ENCODE results near the gene TRPM8.

DNA sequence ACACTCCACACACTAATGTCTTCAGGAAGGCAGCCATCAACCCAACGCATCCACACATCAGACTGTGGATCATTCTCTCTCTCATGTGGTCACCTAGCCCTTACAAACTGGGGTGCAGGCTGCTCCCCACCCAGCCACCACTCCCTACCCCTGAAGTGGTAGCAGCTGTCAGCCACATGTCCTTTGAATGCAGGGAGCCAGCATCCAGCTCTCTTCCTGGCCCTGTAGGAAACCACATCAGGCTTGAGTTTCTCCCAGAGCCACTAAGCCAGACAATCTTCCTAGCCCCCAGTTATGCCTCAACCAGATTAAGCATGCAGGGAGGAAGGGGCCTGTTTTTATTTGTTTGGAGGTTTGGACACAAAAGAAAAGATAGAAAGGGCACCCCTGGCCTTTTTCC lies 80.5 kb downstream of the TRPM8 start:
- TF ChIP-seq, protein P1, sequence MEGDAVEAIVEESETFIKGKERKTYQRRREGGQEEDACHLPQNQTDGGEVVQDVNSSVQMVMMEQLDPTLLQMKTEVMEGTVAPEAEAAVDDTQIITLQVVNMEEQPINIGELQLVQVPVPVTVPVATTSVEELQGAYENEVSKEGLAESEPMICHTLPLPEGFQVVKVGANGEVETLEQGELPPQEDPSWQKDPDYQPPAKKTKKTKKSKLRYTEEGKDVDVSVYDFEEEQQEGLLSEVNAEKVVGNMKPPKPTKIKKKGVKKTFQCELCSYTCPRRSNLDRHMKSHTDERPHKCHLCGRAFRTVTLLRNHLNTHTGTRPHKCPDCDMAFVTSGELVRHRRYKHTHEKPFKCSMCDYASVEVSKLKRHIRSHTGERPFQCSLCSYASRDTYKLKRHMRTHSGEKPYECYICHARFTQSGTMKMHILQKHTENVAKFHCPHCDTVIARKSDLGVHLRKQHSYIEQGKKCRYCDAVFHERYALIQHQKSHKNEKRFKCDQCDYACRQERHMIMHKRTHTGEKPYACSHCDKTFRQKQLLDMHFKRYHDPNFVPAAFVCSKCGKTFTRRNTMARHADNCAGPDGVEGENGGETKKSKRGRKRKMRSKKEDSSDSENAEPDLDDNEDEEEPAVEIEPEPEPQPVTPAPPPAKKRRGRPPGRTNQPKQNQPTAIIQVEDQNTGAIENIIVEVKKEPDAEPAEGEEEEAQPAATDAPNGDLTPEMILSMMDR (IDR thresholded peaks at IDR 0.05; ENCODE audit: low read depth, low read length): no peak
- TF ChIP-seq POLR2A (IDR thresholded peaks at IDR 0.05; ENCODE audit: extremely low read depth, insufficient read length): no peak

Measured in NB4 (cell line).